Stimulated activated naive CD8-positive, alpha-beta T cell treated with anti-CD3 and anti-CD28 coated beads, Interleukin-15, Interleukin-2, amounts not matched to agents 100 U/mL and 50 U/mL, for 24 hours (primary cell): ENCODE measurements around the gene CACNB2.
"Not testable (repeated sequence)": the region's sequence is repeated elsewhere in the genome, so short reads cannot be mapped to it uniquely, and the experiment has no call there.

Experiments used
- ATAC-seq: fragments of 150-1000 bp; cut with Tn5 transposase; one replicate; pipeline ENCODE4 v1.10.0; 2021
- DNase-seq: peaks from one replicate; pipeline ENCODE4 v3.0.0; 2021

Gene CACNB2

GRCh38 chr10:18570386-18570785 is 430.2 kb downstream of the CACNB2 start:
- DNase-seq, ATAC-seq: not testable (repeated sequence)

- no peak for ATAC-seq
Measured at GRCh38 chr10:18571076-18571475, 430.9 kb downstream of the CACNB2 start.

DNA sequence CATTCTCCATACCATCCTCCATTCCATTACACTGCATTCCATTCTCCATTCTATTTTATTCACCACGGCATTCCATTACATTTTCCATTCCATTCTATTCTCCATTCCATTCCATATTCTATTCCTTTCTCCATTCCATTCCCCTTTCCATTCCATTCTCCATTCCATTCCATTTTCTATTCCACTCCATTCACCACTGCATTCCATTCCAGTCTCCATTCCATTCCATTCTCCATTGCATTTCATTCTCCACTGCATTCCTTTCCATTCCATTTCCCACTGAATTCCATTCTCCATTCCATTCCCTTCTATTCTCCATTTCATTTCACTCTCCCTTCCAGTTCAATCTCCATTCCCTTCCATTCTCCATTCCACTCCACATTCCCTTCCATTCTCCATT is 431.6 kb downstream of the CACNB2 start:
- no peak for DNase-seq
- no peak for ATAC-seq

More at GRCh38 chr10:18571076-18571475, 430.9 kb downstream of the CACNB2 start:
- no peak for DNase-seq

DNA sequence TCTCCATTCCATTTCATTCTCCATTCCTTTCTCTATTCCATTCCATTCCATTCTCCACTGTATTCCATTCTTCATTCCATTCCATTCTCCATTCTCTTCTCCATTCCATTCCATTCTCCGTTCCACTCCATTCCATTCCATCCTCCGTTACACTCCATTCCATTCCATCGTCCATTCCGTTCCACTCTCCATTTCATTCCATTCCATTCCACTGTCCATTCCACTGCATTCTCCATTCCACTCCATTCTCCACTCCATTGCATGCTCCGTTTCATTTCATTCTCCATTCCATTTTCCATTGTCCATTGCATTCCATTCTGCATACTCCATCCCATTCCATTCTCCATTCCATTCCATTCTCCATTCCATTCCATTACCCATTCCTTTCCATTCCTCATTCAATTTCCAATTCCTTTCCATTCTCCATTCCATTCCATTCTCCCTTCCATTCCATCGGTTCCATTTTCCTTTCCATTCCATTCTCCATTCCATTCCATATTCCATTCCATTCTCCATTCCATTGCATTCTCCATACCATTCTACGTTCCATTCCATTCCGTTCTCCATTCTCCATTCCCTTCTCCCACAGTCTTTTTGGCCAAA is 432.8 kb downstream of the CACNB2 start:
- DNase-seq (no peak), ATAC-seq (no peak)

DNA sequence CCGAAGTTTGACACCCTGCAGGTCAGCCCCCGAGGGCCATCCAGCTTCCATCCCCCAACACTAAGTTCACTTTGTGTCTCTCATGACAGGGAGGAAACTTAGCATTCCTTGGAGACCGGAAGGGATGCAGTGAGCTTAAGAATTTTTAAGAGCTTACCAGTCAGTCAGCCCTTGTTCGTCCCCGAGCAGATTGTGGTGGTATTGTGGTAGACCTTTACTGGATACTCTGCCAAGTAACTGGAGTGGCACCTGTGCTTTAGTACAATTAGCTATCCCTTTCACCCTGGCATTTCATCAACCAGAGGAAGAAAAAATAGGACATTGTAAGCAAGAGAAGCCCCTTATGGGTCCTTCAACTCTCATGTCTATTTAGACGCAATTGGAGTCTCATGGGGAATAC is 436.4 kb downstream of the CACNB2 start:
- DNase-seq (no peak), ATAC-seq (no peak)

DNA sequence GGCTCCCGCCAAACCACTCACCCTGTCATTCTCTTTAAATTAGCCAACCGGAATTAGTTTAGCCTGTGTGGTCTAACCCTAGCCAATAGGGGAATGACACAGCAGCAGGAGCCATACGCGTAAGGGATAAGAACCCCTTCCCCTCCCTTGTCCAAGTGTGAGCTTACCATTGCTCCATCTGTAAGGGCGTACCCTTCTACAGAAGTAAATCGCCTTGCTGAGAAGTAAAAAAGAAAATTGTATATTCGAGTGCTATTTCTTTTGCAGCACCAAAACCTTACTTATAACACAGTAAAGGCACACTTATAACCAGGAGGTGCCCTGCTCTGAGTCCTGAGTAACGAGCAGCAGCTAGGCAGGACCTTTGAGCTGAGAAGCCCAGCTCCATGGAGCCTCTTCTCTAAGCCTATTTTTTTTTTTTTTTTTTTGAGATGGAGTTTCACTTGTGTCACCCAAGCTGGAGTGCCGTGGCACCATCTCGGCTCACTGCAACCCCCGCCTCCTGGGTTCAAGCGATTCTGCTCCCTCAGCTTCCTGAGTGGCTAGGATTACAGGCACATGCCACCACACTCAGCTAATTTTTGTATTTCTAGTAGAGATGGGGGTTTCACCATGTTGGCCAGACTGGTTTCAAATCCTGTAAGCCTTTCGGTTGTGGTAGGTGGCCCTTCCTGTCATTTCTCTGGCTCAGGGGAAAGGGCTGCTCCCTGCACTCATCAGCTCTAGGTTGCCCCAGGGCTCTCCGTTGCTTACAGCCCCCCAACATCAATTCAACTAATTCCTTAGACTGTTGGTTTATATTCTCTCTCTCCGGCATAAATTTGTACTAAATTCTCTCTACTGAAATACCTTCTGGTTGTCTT is 437.8 kb downstream of the CACNB2 start:
- ATAC-seq: no peak
- DNase-seq: no peak

DNA sequence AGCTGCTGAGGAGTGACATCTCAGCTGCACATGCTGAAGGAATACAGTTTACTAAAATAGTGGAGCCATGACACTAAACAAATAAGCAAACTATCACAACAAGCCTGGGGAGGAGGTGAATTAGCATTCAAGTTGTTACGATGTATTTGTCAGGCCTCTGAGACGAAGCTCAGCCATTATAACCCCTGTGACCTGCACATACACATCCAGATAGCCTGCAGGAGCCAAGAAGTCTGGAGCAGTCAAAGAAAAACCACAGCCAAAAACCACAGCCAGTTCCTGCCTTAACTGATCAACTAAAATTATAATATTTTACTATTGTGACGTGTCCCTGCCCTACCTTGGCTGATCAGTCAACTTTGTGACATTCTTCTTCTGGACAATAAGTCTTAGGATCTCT is 442.6 kb downstream of the CACNB2 start:
- ATAC-seq: no peak

GRCh38 chr10:18583575-18584270 is 443.5 kb downstream of the CACNB2 start:
- DNase-seq (no peak), ATAC-seq (no peak)

More for the DNA sequence above, 442.6 kb downstream of the CACNB2 start:
- DNase-seq: no peak

- DNase-seq, ATAC-seq: not testable (repeated sequence)
Measured at GRCh38 chr10:18586637-18587036, 446.4 kb downstream of the CACNB2 start.

DNA sequence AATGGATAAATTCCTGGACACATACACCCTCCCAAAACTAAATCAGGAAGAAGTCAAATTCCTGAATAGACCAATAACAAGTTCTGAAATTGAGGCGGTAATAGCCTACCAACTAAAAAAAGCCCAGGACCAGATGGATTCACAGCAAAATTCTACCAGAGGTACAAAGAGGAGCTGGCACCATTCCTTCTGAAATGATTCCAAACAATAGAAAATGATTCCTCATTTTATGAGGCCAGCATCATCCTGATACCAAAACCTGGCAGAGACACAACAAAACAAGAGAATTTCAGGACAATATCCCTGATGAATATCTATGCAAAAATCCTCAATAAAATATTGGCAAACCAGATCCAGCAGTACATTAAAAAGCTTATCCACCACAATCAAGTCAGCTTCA is 450.9 kb downstream of the CACNB2 start:
- not testable (repeated sequence) for ATAC-seq

More for the DNA sequence above, 450.9 kb downstream of the CACNB2 start:
- not testable (repeated sequence) for DNase-seq
